H9 (cell line): ENCODE measurements around the gene UBE2U. TPM values are rescaled to one million over a fixed set of nuclear protein-coding genes. Genes with fewer than 3 reads are reported as not detected.

Source experiments
- DNase-seq: peaks from one replicate; pipeline ENCODE4 v3.0.0-alpha.2; 2017
- H2AFZ ChIP-seq: one replicate; pipeline ENCODE4 v1.6.1; 2013; ENCODE audit warnings: mild to moderate bottlenecking, low read length, control low read depth, moderate library complexity
- H2AK5ac ChIP-seq: 2 replicates; pipeline ENCODE4 v1.6.1; 2013; ENCODE audit warnings: low read length, control low read depth, mixed read lengths; ENCODE audit not compliant: insufficient read length
- H2BK120ac ChIP-seq: one replicate; pipeline ENCODE4 v1.6.1; 2013; ENCODE audit warnings: low read depth, mild to moderate bottlenecking, low read length, control low read depth, inconsistent platforms; ENCODE audit not compliant: poor library complexity, severe bottlenecking
- H2BK12ac ChIP-seq: 2 replicates; pipeline ENCODE4 v1.6.1; 2013; ENCODE audit warnings: low read length, control low read depth, mixed read lengths, low read depth; ENCODE audit not compliant: insufficient read length
- H2BK15ac ChIP-seq: 2 replicates; pipeline ENCODE4 v1.6.1; 2013; ENCODE audit warnings: low read depth, low read length, control low read depth
- H2BK20ac ChIP-seq: one replicate; pipeline ENCODE4 v1.6.1; 2013; ENCODE audit warnings: low read depth, mild to moderate bottlenecking, low read length, control low read depth, inconsistent platforms; ENCODE audit not compliant: poor library complexity, severe bottlenecking
- H2BK5ac ChIP-seq: 2 replicates; pipeline ENCODE4 v1.6.1; 2013; ENCODE audit warnings: low read length, control low read depth, mixed read lengths; ENCODE audit not compliant: insufficient read length
- H3K14ac ChIP-seq: 2 replicates; pipeline ENCODE4 v1.6.1; 2013; ENCODE audit warnings: low read length, control low read depth; ENCODE audit not compliant: insufficient read depth
- H3K18ac ChIP-seq: 2 replicates; pipeline ENCODE4 v1.6.1; 2013; ENCODE audit warnings: low read depth, mild to moderate bottlenecking, mixed read lengths, low read length, control low read depth; ENCODE audit not compliant: insufficient read length
- H3K23ac ChIP-seq: 2 replicates; pipeline ENCODE4 v1.6.1; 2013; ENCODE audit warnings: low read length, control low read depth, mixed read lengths, low read depth; ENCODE audit not compliant: insufficient read length
- H3K23me2 ChIP-seq: 2 replicates; pipeline ENCODE4 v1.6.1; 2013; ENCODE audit warnings: low read depth, mild to moderate bottlenecking, mixed read lengths, low read length, control low read depth; ENCODE audit not compliant: insufficient read length, poor library complexity, severe bottlenecking
- H3K27ac ChIP-seq: 2 replicates; pipeline ENCODE4 v1.5.1; 2013; ENCODE audit warnings: low read length, control low read depth, mixed read lengths, low read depth; ENCODE audit not compliant: insufficient read length
- H3K27me3 ChIP-seq: 2 replicates; pipeline ENCODE4 v1.6.1; 2013; ENCODE audit warnings: low read length, control low read depth, inconsistent platforms; ENCODE audit not compliant: insufficient read depth
- H3K4ac ChIP-seq: 2 replicates; pipeline ENCODE4 v1.6.1; 2013; ENCODE audit warnings: low read depth, mild to moderate bottlenecking, control low read depth, inconsistent platforms, low read length, moderate library complexity
- H3K4me1 ChIP-seq: 2 replicates; pipeline ENCODE4 v1.6.1; 2013; ENCODE audit warnings: low read length, control low read depth, inconsistent platforms; ENCODE audit not compliant: insufficient read depth
- H3K4me2 ChIP-seq: 2 replicates; pipeline ENCODE4 v1.6.1; 2013; ENCODE audit warnings: low read length, control low read depth, mixed read lengths; ENCODE audit not compliant: insufficient read length, insufficient read depth
- H3K56ac ChIP-seq: 2 replicates; pipeline ENCODE4 v1.6.1; 2013; ENCODE audit warnings: low read depth, mild to moderate bottlenecking, mixed read lengths, low read length, control low read depth; ENCODE audit not compliant: insufficient read length
- H3K79me1 ChIP-seq: 2 replicates; pipeline ENCODE4 v1.6.1; 2013; ENCODE audit warnings: low read depth, mild to moderate bottlenecking, moderate library complexity, low read length, control low read depth, inconsistent platforms; ENCODE audit not compliant: insufficient read depth, poor library complexity, severe bottlenecking
- H3K79me2 ChIP-seq: 2 replicates; pipeline ENCODE4 v1.6.1; 2013; ENCODE audit warnings: low read length, control low read depth, inconsistent platforms; ENCODE audit not compliant: insufficient read depth
- H3K9ac ChIP-seq: 2 replicates; pipeline ENCODE4 v1.6.1; 2013; ENCODE audit warnings: low read length, control low read depth, mixed read lengths; ENCODE audit not compliant: insufficient read length; ENCODE audit errors: extremely low read depth
- H3K9me3 ChIP-seq: one replicate; pipeline ENCODE4 v1.6.1; 2013; ENCODE audit warnings: low read depth, low read length, inconsistent platforms; ENCODE audit not compliant: control insufficient read depth
- H3T11ph ChIP-seq: one replicate; pipeline ENCODE4 v1.6.1; 2013; ENCODE audit warnings: mild to moderate bottlenecking, low read length, control low read depth, inconsistent platforms
- H4K20me1 ChIP-seq: one replicate; pipeline ENCODE4 v1.6.1; 2013; ENCODE audit not compliant: control insufficient read depth, insufficient read length, insufficient read depth
- H4K5ac ChIP-seq: 2 replicates; pipeline ENCODE4 v1.6.1; 2013; ENCODE audit warnings: low read depth, mild to moderate bottlenecking, mixed read lengths, low read length, control low read depth; ENCODE audit not compliant: insufficient read length
- H4K8ac ChIP-seq: replicated peaks from 2 replicates; pipeline ENCODE4 v1.6.1; 2013; ENCODE audit warnings: low read length, control low read depth, mixed read lengths, low read depth; ENCODE audit not compliant: insufficient read length
- H4K91ac ChIP-seq: 2 replicates; pipeline ENCODE4 v1.6.1; 2013; ENCODE audit warnings: low read depth, mild to moderate bottlenecking, moderate library complexity, mixed read lengths, low read length, control low read depth; ENCODE audit not compliant: insufficient read length
- H3K27ac Mint-ChIP-seq, 3 experiments: 2 replicates in 2 of 3; 3 replicates in 1 of 3; pipeline ENCODE4 v1.8.0; 2020 to 2021; ENCODE audit warnings: mixed read lengths in 3 of 3, mild to moderate bottlenecking in 1 of 3, moderate library complexity in 1 of 3
- H3K27me3 Mint-ChIP-seq: 2 replicates; pipeline ENCODE4 v1.8.0; 2021; ENCODE audit warnings: low read depth, mild to moderate bottlenecking, moderate library complexity, mixed read lengths
- H3K36me3 Mint-ChIP-seq, 3 experiments: 2 replicates in 2 of 3; 3 replicates in 1 of 3; pipeline ENCODE4 v1.8.0; 2020 to 2021; ENCODE audit warnings: low read depth in 3 of 3, mixed read lengths in 3 of 3; ENCODE audit not compliant: insufficient read depth in 1 of 3
- H3K4me1 Mint-ChIP-seq, 2 experiments: 2 replicates each; pipeline ENCODE4 v1.8.0; 2020; ENCODE audit warnings: mixed read lengths in 2 of 2
- H3K4me3 Mint-ChIP-seq, 2 experiments: 2 replicates in 1 of 2; 3 replicates in 1 of 2; pipeline ENCODE4 v1.8.0; 2020 to 2021; ENCODE audit warnings: mild to moderate bottlenecking in 2 of 2, mixed read lengths in 2 of 2, moderate library complexity in 1 of 2
- H3K9me3 Mint-ChIP-seq, 2 experiments: 2 replicates in 1 of 2; 3 replicates in 1 of 2; pipeline ENCODE4 v1.8.0; 2020; ENCODE audit warnings: mild to moderate bottlenecking in 2 of 2, mixed read lengths in 2 of 2, moderate library complexity in 1 of 2
- CTCF ChIP-seq: fragments of 200-600 bp; sonication (generic); conservative IDR thresholded peaks from 3 replicates; pipeline ENCODE4 v1.8.0; 2021; ENCODE audit warnings: antibody characterized with exemption, mild to moderate bottlenecking
- WGBS: extraction: QIAGEN DNeasy Blood & Tissue Kit; methylation state at CpG from one replicate; pipeline ENCODE4 v1.1.7; 2013; ENCODE audit warnings: missing lambda C conversion rate, low lambda C conversion rate, mixed read lengths; ENCODE audit not compliant: insufficient read length; ENCODE audit errors: extremely low coverage; 5-methylcytosine and 5-hydroxymethylcytosine counted together
- total RNA-seq: library from RNA; stranded (reverse); gene quantifications from 2 replicates; pipeline ENCODE4 v1.2.1, GENCODE V29; 2021

UBE2U gene
- total RNA-seq, 1 experiment from 2014 or later = not detected

GRCh38 chr1:64186898-64187280, 16.5 kb upstream of the UBE2U start:
- H2AK5ac ChIP-seq = no peak overlapping the region
- no peak overlapping the region for H3K27ac ChIP-seq
- no peak overlapping the region for H4K91ac ChIP-seq
- no peak for DNase-seq
- no peaks in the 10 kb centered on the region for H4K20me1 ChIP-seq
- H3K36me3 Mint-ChIP-seq = peaks cover 0 to 2% (median 0%) of the 10 kb centered on the region in 3 experiments; a peak in 2 of 7 replicates
- no peaks in the 10 kb centered on the region for H3K23me2 ChIP-seq
- H2BK20ac ChIP-seq = no peak overlapping the region
- TF ChIP-seq CTCF = no peak
- no peaks in the 10 kb centered on the region; a peak in 1 of 5 replicates for H3K9me3 Mint-ChIP-seq
- no peak overlapping the region for H2BK5ac ChIP-seq
- H3K4ac ChIP-seq = no peak overlapping the region
- no peaks in the 10 kb centered on the region for H3K79me2 ChIP-seq
- no peak overlapping the region for H3K9ac ChIP-seq
- H3K79me1 ChIP-seq = no peaks in the 10 kb centered on the region
- H3K27ac Mint-ChIP-seq = no peak overlapping the region
- H3K4me1 Mint-ChIP-seq = peaks cover 3 to 14% of the 10 kb centered on the region in 2 experiments
- WGBS = no CpG with 5 or more reads among the region's 7 CpGs
- no peak overlapping the region for H3K4me2 ChIP-seq
- no peaks in the 10 kb centered on the region for H3K9me3 ChIP-seq
- no peaks in the 10 kb centered on the region for H3K4me1 ChIP-seq
- H3K56ac ChIP-seq = no peak overlapping the region
- H3K23ac ChIP-seq = no peak overlapping the region
- no peak overlapping the region for H2BK120ac ChIP-seq
- no peak overlapping the region for H3K18ac ChIP-seq
- H3T11ph ChIP-seq = no peak overlapping the region
- no peak overlapping the region for H2BK15ac ChIP-seq
- peaks cover 2% of the 10 kb centered on the region; the same call in 1 of the 2 replicates for H3K27me3 Mint-ChIP-seq
- no peak overlapping the region for H3K14ac ChIP-seq
- H3K27me3 ChIP-seq = no peaks in the 10 kb centered on the region
- no peak overlapping the region for H2BK12ac ChIP-seq
- no peak overlapping the region for H3K4me3 Mint-ChIP-seq
- no peak overlapping the region for H4K8ac ChIP-seq
- no peak overlapping the region for H4K5ac ChIP-seq
- H2AFZ ChIP-seq = no peak overlapping the region
